Measurements from ENCODE around the gene TRPM6.

TRPM6 gene

DNA sequence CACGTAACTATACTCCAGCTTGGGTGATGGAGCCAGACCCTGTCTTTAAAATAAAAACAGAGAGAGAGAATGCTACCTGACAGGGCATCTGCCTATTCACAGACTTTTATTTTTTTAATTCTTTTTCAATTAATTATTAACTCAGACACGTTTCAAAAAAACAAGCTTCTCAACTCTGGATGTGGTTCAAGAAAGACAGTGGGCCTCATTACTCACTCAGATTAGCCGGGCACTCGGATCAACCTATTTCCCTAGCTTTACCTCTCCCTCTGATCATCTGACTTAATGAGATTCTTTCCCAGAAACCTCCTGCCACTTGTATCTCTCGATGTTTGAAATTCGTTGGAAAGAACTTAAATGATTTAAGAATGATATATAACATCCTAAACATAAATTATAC, 134.1 kb downstream of the TRPM6 start:
- DNase-seq (ENCODE audit: low read depth), result no peak
- no peak for TF ChIP-seq CTCF (IDR thresholded peaks at IDR 0.05; ENCODE audit: control insufficient read depth, insufficient read depth, low read depth, low read length, missing control alignments)

DNA sequence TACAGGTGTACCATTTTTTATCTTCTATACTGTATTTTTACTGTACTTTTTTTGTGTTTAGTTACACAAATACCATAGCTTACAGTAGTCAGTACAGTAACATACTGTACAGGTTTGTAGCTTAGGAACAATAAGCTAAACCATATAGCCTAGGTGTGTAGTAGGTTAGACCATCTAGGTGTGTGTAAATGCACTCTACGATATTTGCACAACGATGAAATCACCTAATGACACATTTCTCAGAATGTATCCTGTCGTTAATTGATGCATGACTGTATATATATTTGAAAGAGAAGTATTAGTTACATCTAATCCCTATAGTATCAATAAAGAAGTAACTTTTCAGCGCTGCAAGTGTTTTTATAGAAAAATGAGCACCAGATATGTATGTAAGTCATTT, 138.8 kb downstream of the TRPM6 start:
- H3K4me3 ChIP-seq (ENCODE audit: control insufficient read depth, low read depth, low read length), result no peak overlapping the region
- no peak for TF ChIP-seq CTCF (IDR thresholded peaks at IDR 0.05; ENCODE audit: control insufficient read depth, insufficient read depth, low read depth, low read length, missing control alignments)
- no peak for DNase-seq (ENCODE audit: low read depth)

More for the DNA sequence above, 134.1 kb downstream of the TRPM6 start:
- H3K4me3 ChIP-seq (ENCODE audit: control insufficient read depth, low read depth, low read length), result no peak overlapping the region

DNA sequence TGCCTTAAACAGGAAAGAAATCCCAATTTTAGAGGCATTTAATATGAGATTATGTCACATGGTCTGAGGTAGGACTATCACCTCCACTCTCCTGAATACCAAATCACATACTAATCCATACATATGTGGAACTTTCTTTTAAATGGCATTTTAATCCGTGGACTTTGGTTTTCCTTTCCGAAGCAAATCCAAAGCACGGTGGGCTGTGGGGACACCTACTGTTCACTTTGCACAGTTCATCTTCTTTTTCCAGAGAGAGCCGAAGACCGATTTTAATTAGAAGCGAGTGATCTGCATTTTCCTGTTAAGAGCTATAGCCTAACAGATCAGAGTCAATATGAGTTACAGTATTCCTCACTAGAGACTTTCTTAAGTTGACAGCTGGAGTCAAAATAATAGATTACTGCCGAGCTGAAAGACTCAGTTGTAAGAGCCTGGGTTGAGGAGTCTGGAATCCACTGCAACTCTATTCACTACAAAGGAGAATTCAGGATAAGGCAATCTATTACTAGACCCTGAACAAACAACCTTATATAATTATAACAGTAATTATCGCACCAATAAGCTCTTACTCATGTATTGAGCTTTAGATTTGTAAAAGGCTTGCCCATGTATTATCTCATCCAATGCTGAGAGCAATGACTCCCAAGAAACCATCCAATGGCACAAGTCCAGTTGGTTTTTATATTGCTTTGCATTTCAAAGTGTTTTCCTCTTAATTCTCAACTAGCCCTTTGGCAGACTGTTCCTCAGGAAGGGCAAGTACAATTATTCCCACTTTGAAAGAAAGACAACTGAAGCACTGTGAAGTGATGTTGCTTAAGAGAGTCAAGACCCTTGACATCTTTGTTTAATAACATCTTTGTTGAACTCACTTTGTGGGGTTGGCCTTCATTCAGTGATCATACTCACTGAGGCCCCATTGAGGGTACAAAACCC, 144.7 kb downstream of the TRPM6 start:
- peak; percentile 81 for TF ChIP-seq CTCF (IDR thresholded peaks at IDR 0.05; ENCODE audit: control insufficient read depth, insufficient read depth, low read depth, low read length, missing control alignments)
- DNase-seq (ENCODE audit: low read depth), result no peak
- no peak overlapping the region for H3K4me3 ChIP-seq (ENCODE audit: control insufficient read depth, low read depth, low read length)

DNA sequence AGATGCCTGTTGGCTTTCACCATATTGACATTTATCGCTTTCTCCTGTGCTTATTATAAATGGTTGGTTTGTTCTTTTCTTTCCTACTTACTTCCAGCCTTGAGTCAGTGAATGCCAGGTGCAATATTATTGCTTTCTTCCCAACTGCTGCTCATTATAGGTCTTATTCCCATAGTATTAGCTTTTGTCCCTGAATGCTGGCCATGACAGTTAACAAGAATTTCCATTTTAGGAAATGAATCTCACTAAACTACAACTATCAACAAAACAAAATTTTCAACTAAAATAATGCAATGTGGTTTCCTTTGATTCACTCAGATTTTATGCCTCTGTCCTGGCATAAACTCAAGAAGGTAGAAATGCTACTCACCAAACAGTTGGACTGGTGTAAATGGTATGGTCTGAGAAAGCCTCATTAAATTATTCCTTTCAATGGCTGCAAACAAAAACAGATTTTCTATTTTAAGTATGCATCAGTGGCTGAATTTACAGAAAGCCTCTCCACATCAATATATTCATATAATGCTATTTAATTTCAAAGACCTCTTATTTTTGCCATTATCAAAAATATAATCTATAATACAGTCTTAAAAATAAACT, 145.4 kb downstream of the TRPM6 start:
- H3K4me3 ChIP-seq (ENCODE audit: control insufficient read depth, low read depth, low read length), result no peak overlapping the region
- TF ChIP-seq CTCF (IDR thresholded peaks at IDR 0.05; ENCODE audit: control insufficient read depth, insufficient read depth, low read depth, low read length, missing control alignments), result no peak
- DNase-seq (ENCODE audit: low read depth), result no peak

- TF ChIP-seq CTCF (IDR thresholded peaks at IDR 0.05; ENCODE audit: control insufficient read depth, insufficient read depth, low read depth, low read length, missing control alignments), result no peak
- DNase-seq (ENCODE audit: low read depth), result no peak
- H3K4me3 ChIP-seq (ENCODE audit: control insufficient read depth, low read depth, low read length), result no peak overlapping the region
These were observed 151.1 kb downstream of the TRPM6 start for GRCh38 chr9:74736646-74737045.

DNA sequence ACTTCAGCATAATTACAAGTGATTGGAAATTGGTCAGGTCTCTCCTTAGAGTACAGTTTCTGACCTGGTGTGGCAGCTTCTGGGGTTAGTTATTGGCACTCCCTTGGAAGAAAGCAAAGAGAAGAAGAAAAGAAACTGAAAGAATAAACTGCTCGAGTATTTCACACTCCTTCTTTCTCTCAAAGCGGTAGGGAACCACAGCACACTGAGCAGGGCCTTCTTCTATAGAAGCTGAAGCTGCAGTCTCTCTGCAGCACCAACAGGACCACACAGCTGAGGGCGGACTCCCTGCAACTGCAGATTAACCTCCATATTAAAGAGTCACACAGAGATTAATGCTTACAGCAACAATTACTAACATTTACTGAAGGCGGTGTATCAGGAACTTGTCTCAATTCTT, 152.0 kb downstream of the TRPM6 start:
- TF ChIP-seq CTCF (IDR thresholded peaks at IDR 0.05; ENCODE audit: control insufficient read depth, insufficient read depth, low read depth, low read length, missing control alignments), result no peak
- no peak overlapping the region for H3K4me3 ChIP-seq (ENCODE audit: control insufficient read depth, low read depth, low read length)
- no peak for DNase-seq (ENCODE audit: low read depth)

Data from AG09309 (cell line).